Measurements from ENCODE around the gene NT5C1A. TPM values are rescaled to one million over a fixed set of nuclear protein-coding genes. Genes with fewer than 3 reads are reported as not detected.

Gene NT5C1A
- total and polyA plus RNA-seq, 2 donors (not counting 1 experiment from before 2014, with no cell fraction given): not detected

DNA sequence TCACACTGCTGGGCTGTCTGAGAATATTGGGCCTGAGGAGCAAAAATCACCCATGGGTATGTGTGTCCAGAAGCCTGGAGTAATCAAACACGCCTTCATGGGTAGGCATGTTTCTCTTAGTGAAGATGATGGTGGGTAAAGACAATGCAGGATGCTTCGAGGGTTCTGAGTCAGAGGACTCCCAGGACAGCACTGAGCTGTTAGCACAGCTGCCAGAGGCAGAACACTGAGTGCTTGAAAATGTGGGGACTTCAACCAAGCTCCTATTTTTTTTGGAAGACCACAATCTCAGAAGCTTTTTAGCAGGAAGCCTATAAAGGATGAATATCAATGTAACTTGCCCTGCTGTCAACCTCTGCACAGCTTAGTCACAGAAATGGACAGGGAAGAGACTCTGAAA, 7.9 kb upstream of the NT5C1A start:
- Histone ChIP-seq H3K27me3 (replicated peaks in 1 of 4; ENCODE audit: control extremely low read depth in 1 of 4, control insufficient read depth in 3 of 4, insufficient read depth in 4 of 4, low read length in 3 of 4) (peaks cover 0 to 33% (median 12%) of the 10 kb centered on the region in 4 experiments), H3K27ac (ENCODE audit: low read length in 2 of 2) (no peak overlapping the region), H3K4me1 (ENCODE audit: control insufficient read depth in 2 of 2, insufficient read depth in 2 of 2, low read length in 2 of 2) (peaks cover 0 to 4% of the 10 kb centered on the region in 2 donors), H4K20me1 (ENCODE audit: control insufficient read depth, insufficient read depth, low read length, poor library complexity, severe bottlenecking) (no peaks in the 10 kb centered on the region), H3K9me3 (ENCODE audit: control extremely low read depth in 1 of 3, control insufficient read depth in 2 of 3, insufficient read depth in 1 of 3, low read length in 2 of 3) (peaks cover 0 to 7% (median 0%) of the 10 kb centered on the region in 3 donors), H3K9ac (ENCODE audit: low read length) (no peak overlapping the region), H3K4me2 (replicated peaks; ENCODE audit: low read depth, low read length, poor library complexity, severe bottlenecking) (no peak overlapping the region), H3K4me3 (ENCODE audit: control extremely low read depth in 1 of 5, extremely low read depth in 1 of 5, insufficient read depth in 1 of 5, low read depth in 2 of 5, low read length in 4 of 5) (no peak overlapping the region), H2AFZ (ENCODE audit: insufficient read depth, low read depth, low read length, poor library complexity, severe bottlenecking) (no peak overlapping the region), H3K36me3 (replicated peaks in 1 of 2; ENCODE audit: control extremely low read depth in 1 of 2, control insufficient read depth in 1 of 2, extremely low read depth in 1 of 2, insufficient read depth in 2 of 2, low read length in 1 of 2) (no peaks in the 10 kb centered on the region), H3K79me2 (ENCODE audit: control insufficient read depth, insufficient read depth, low read length) (no peaks in the 10 kb centered on the region)
- no peak for ATAC-seq (ENCODE audit: low read depth)
- ChIA-PET CTCF (interaction anchor here (1.3 to 2.5 kb wide), 2 partner anchors 21 to 26 kb away, joined by 4 to 11 read pairs; no protein-coding TSS in a partner anchor), POLR2A (no interaction called here)
- peaks cover 41% of the 10 kb centered on the region for H3K27me3 Mint-ChIP-seq
- no peaks in the 10 kb centered on the region for H3K9me3 Mint-ChIP-seq (ENCODE audit: insufficient read depth)
- peaks cover 2% of the 10 kb centered on the region for H3K4me1 Mint-ChIP-seq
- H3K4me3 Mint-ChIP-seq: no peak overlapping the region
- H3K27ac Mint-ChIP-seq: no peak overlapping the region
- DNase-seq: no peak
- 82% methylated on average over 2 of the region's 2 CpGs for WGBS (ENCODE audit: insufficient coverage)
- TF ChIP-seq, protein P1, sequence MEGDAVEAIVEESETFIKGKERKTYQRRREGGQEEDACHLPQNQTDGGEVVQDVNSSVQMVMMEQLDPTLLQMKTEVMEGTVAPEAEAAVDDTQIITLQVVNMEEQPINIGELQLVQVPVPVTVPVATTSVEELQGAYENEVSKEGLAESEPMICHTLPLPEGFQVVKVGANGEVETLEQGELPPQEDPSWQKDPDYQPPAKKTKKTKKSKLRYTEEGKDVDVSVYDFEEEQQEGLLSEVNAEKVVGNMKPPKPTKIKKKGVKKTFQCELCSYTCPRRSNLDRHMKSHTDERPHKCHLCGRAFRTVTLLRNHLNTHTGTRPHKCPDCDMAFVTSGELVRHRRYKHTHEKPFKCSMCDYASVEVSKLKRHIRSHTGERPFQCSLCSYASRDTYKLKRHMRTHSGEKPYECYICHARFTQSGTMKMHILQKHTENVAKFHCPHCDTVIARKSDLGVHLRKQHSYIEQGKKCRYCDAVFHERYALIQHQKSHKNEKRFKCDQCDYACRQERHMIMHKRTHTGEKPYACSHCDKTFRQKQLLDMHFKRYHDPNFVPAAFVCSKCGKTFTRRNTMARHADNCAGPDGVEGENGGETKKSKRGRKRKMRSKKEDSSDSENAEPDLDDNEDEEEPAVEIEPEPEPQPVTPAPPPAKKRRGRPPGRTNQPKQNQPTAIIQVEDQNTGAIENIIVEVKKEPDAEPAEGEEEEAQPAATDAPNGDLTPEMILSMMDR (IDR thresholded peaks at IDR 0.05): no peak
- no peak for TF ChIP-seq EZH2 (IDR thresholded peaks at IDR 0.05; ENCODE audit: borderline replicate concordance, insufficient read depth, low read depth, low read length, poor library complexity, severe bottlenecking)
- intact Hi-C loops (cut with micrococcal nuclease): no loop called here

DNA sequence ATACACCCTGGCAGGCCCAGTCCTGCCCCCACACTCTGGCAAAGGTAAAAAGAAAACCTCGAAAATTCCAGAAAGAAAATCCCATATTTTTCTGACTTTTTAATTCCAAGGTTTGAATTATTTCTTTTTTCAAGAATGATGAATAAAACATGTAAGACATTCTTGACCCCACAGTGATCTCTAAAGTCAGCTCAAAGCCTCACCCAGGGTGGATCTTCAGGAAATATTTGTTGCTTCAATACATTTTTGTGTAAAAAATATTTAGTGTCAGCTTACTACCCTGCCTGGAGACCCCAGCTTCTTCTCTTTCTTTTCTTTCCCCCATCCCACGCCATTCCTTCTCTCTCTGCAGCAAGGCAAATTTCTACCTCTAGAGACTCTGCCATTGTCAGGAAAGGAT, 7.0 kb upstream of the NT5C1A start:
- Histone ChIP-seq H3K36me3 (replicated peaks in 1 of 2; ENCODE audit: control extremely low read depth in 1 of 2, control insufficient read depth in 1 of 2, extremely low read depth in 1 of 2, insufficient read depth in 2 of 2, low read length in 1 of 2) (no peaks in the 10 kb centered on the region), H3K27ac (ENCODE audit: low read length in 2 of 2) (no peak overlapping the region), H3K9me3 (ENCODE audit: control extremely low read depth in 1 of 3, control insufficient read depth in 2 of 3, insufficient read depth in 1 of 3, low read length in 2 of 3) (peaks cover 0 to 4% (median 0%) of the 10 kb centered on the region in 3 donors), H3K4me2 (replicated peaks; ENCODE audit: low read depth, low read length, poor library complexity, severe bottlenecking) (no peak overlapping the region), H4K20me1 (ENCODE audit: control insufficient read depth, insufficient read depth, low read length, poor library complexity, severe bottlenecking) (no peaks in the 10 kb centered on the region), H2AFZ (ENCODE audit: insufficient read depth, low read depth, low read length, poor library complexity, severe bottlenecking) (no peak overlapping the region), H3K9ac (ENCODE audit: low read length) (no peak overlapping the region), H3K79me2 (ENCODE audit: control insufficient read depth, insufficient read depth, low read length) (no peaks in the 10 kb centered on the region), H3K27me3 (replicated peaks in 1 of 4; ENCODE audit: control extremely low read depth in 1 of 4, control insufficient read depth in 3 of 4, insufficient read depth in 4 of 4, low read length in 3 of 4) (peaks cover 0 to 29% (median 8%) of the 10 kb centered on the region in 4 experiments), H3K4me1 (ENCODE audit: control insufficient read depth in 2 of 2, insufficient read depth in 2 of 2, low read length in 2 of 2) (peaks cover 0 to 4% of the 10 kb centered on the region in 2 donors), H3K4me3 (ENCODE audit: control extremely low read depth in 1 of 5, extremely low read depth in 1 of 5, insufficient read depth in 1 of 5, low read depth in 2 of 5, low read length in 4 of 5) (no peak overlapping the region)
- no peak overlapping the region for H3K4me3 Mint-ChIP-seq
- H3K4me1 Mint-ChIP-seq: no peaks in the 10 kb centered on the region
- TF ChIP-seq EZH2 (IDR thresholded peaks at IDR 0.05; ENCODE audit: borderline replicate concordance, insufficient read depth, low read depth, low read length, poor library complexity, severe bottlenecking): no peak
- TF ChIP-seq, protein P1 (IDR thresholded peaks at IDR 0.05): no peak
- POLR2A ChIA-PET: no interaction called here
- WGBS (ENCODE audit: insufficient coverage): no CpG with 5 or more reads among the region's 2 CpGs
- intact Hi-C loops (cut with micrococcal nuclease): no loop called here
- DNase-seq (no peak), ATAC-seq (ENCODE audit: low read depth) (no peak)
- H3K9me3 Mint-ChIP-seq (ENCODE audit: insufficient read depth): no peaks in the 10 kb centered on the region
- CTCF ChIA-PET: no interaction called here
- peaks cover 44% of the 10 kb centered on the region for H3K27me3 Mint-ChIP-seq
- no peak overlapping the region for H3K27ac Mint-ChIP-seq
